WTC11 (cell line): ENCODE data around the gene ACOXL. TPM values are rescaled to one million over a fixed set of nuclear protein-coding genes. Genes with fewer than 3 reads are reported as not detected.

Experiments
- ATAC-seq: fragments of 200-7000 bp; cut with Tn5 transposase; 2 replicates; pipeline ENCODE4 v1.10.0; 2021; ENCODE audit warnings: mild to moderate bottlenecking, moderate library complexity
- CTCF ChIA-PET: fragments of 300-600 bp; sonication (Branson Sonifier 250); formaldehyde crosslinking; loops from one replicate; lab custom pipeline; 2021; ENCODE audit warnings: antibody characterized with exemption; lab: Charles Lee
- POLR2A ChIA-PET: fragments of 350-600 bp; sonication (Branson Sonifier 250); formaldehyde crosslinking; loops from one replicate; lab custom pipeline; 2021; ENCODE audit warnings: antibody characterized with exemption; lab: Charles Lee
- DNase-seq: peaks from one replicate; pipeline ENCODE4 v3.0.0; 2021; ENCODE audit warnings: low spot score
- H3K27ac Mint-ChIP-seq: 2 replicates; pipeline ENCODE4 v1.8.0; 2021; ENCODE audit warnings: mixed read lengths
- H3K27me3 Mint-ChIP-seq: 2 replicates; pipeline ENCODE4 v1.8.0; 2021; ENCODE audit warnings: low read depth, mild to moderate bottlenecking, moderate library complexity, mixed read lengths
- H3K36me3 Mint-ChIP-seq: 2 replicates; pipeline ENCODE4 v1.8.0; 2021; ENCODE audit warnings: mixed read lengths
- H3K4me1 Mint-ChIP-seq: 2 replicates; pipeline ENCODE4 v1.8.0; 2022; ENCODE audit warnings: mixed read lengths
- H3K4me3 Mint-ChIP-seq: 2 replicates; pipeline ENCODE4 v1.8.0; 2021; ENCODE audit warnings: mild to moderate bottlenecking, moderate library complexity, mixed read lengths
- H3K9me3 Mint-ChIP-seq: 2 replicates; pipeline ENCODE4 v1.8.0; 2021; ENCODE audit warnings: mixed read lengths
- ATF6 ChIP-seq: sonication (generic); formaldehyde crosslinking; IDR thresholded peaks from 2 replicates; pipeline ENCODE4 v1.8.1; 2023; ENCODE audit warnings: mild to moderate bottlenecking, missing genetic modification reagents
- CBFB ChIP-seq: sonication (generic); formaldehyde crosslinking; IDR thresholded peaks from 2 replicates; pipeline ENCODE4 v1.8.1; 2022; ENCODE audit warnings: mild to moderate bottlenecking, low read depth, missing genetic modification reagents
- E2F5 ChIP-seq: sonication (generic); formaldehyde crosslinking; IDR thresholded peaks from 2 replicates; pipeline ENCODE4 v1.8.1; 2022; ENCODE audit warnings: mild to moderate bottlenecking, moderate library complexity, missing genetic modification reagents
- ETV6 ChIP-seq: sonication (generic); formaldehyde crosslinking; IDR thresholded peaks from 2 replicates; pipeline ENCODE4 v1.8.1; 2022; ENCODE audit warnings: mild to moderate bottlenecking, missing genetic modification reagents
- FOXK1 ChIP-seq: sonication (generic); formaldehyde crosslinking; IDR thresholded peaks from 2 replicates; pipeline ENCODE4 v1.8.0; 2022; ENCODE audit warnings: mild to moderate bottlenecking, moderate library complexity, missing genetic modification reagents
- KAT7 ChIP-seq: sonication (generic); formaldehyde crosslinking; IDR thresholded peaks from 2 replicates; pipeline ENCODE4 v1.8.1; 2023; ENCODE audit warnings: missing genetic modification reagents, mild to moderate bottlenecking, borderline replicate concordance
- MXD4 ChIP-seq: fragments of 250-450 bp; sonication (Bioruptor Pico); IDR thresholded peaks from 2 replicates; pipeline ENCODE4 v1.8.0; 2021; ENCODE audit warnings: mild to moderate bottlenecking, moderate library complexity, borderline replicate concordance
- MYBL2 ChIP-seq: sonication (generic); formaldehyde crosslinking; IDR thresholded peaks from 2 replicates; pipeline ENCODE4 v1.8.1; 2023; ENCODE audit warnings: mild to moderate bottlenecking, moderate library complexity, missing genetic modification reagents
- NFE2L1 ChIP-seq: sonication (generic); formaldehyde crosslinking; IDR thresholded peaks from 2 replicates; pipeline ENCODE4 v1.8.1; 2023; ENCODE audit warnings: missing genetic modification reagents
- NR1H2 ChIP-seq: sonication (generic); formaldehyde crosslinking; IDR thresholded peaks from 2 replicates; pipeline ENCODE4 v1.9.0; 2021; ENCODE audit warnings: mild to moderate bottlenecking, moderate library complexity, missing genetic modification reagents
- RELA ChIP-seq: sonication (generic); formaldehyde crosslinking; IDR thresholded peaks from 2 replicates; pipeline ENCODE4 v1.8.1; 2022; ENCODE audit warnings: missing genetic modification reagents, mild to moderate bottlenecking, borderline replicate concordance
- RORB ChIP-seq: fragments of 250-450 bp; sonication (Bioruptor Pico); IDR thresholded peaks from 2 replicates; pipeline ENCODE4 v1.9.0; 2021; ENCODE audit warnings: mild to moderate bottlenecking
- ZMAT4 ChIP-seq: fragments of 250-450 bp; sonication (Bioruptor Pico); IDR thresholded peaks from 2 replicates; pipeline ENCODE4 v1.9.0; 2021; ENCODE audit warnings: mild to moderate bottlenecking
- ZNF281 ChIP-seq: sonication (generic); formaldehyde crosslinking; IDR thresholded peaks from 2 replicates; pipeline ENCODE4 v1.8.0; 2023; ENCODE audit warnings: mild to moderate bottlenecking, missing genetic modification reagents
- ZNF396 ChIP-seq: fragments of 250-450 bp; sonication (Bioruptor Pico); IDR thresholded peaks from 2 replicates; pipeline ENCODE4 v1.8.0; 2021; ENCODE audit warnings: mild to moderate bottlenecking, moderate library complexity, borderline replicate concordance
- ZNF425 ChIP-seq: fragments of 250-450 bp; sonication (Bioruptor Pico); conservative IDR thresholded peaks from 2 replicates; pipeline ENCODE4 v1.9.0; 2021; ENCODE audit warnings: mild to moderate bottlenecking
- total RNA-seq: library from RNA; stranded (reverse); gene quantifications from 3 replicates; pipeline ENCODE4 v1.2.3, GENCODE V29; 2021
- TF ChIP-seq, protein P1 (sequence below): sonication (generic); formaldehyde crosslinking; IDR thresholded peaks from 2 replicates; pipeline ENCODE4 v1.8.1; 2023; ENCODE audit warnings: mild to moderate bottlenecking, missing genetic modification reagents, moderate library complexity
- TF ChIP-seq, protein P2 (sequence below): sonication (generic); formaldehyde crosslinking; conservative IDR thresholded peaks from 2 replicates; pipeline ENCODE4 v1.8.1; 2022; ENCODE audit warnings: mild to moderate bottlenecking, missing genetic modification reagents

The ACOXL gene
- total RNA-seq, 1 experiment from 2014 or later = 14.9 TPM

DNA sequence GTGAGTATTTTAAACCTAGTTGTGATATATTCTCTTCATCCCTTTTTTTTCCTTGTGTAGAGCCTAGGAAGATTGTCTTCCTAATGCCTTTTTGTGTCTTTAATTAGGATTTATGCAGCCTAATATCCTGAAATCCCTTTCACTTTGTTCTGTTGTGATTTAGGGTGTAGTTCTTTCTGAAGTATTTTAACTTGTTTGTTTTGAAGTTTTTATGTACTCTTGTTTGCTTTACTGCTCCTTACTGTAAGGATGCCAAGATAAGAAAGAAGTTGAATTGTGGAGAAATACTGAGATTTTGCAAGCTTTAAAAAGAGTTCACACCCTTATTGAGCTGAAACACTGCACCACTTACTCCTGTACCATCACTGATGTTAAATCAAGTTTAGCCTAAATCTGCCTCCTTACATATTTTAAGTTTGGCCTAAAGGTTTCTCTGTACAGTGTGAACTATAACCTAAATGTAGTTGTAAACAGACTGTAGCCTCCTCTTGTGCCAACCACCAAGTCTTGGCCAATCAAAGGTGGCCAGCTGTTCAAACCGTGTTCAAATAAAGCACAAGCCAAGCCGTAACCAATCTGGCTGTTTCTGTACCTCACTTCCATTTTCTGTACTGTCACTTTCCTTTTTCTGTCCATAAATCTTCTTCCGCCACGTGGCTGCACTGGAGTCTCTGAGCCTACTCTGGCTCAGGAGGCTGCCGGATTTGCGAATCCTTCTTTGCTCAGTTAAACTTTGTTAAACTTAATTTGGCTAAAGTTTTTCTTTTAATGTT is 17.7 kb upstream of the ACOXL start:
- Mint-ChIP-seq H3K4me1 (no peaks in the 10 kb centered on the region), H3K36me3 (no peaks in the 10 kb centered on the region), H3K27ac (no peak overlapping the region), H3K9me3 (peaks cover 8% of the 10 kb centered on the region; the same call in 1 of the 2 replicates), H3K27me3 (peaks cover 25% of the 10 kb centered on the region), H3K4me3 (no peak overlapping the region)
- no peak for ATAC-seq
- DNase-seq = no peak
- TF ChIP-seq ZNF281 (CRISPR knock-in tag) (no peak), ZNF396 (no peak), RELA (CRISPR knock-in tag) (no peak), NR1H2 (CRISPR knock-in tag) (no peak), ZNF425 (CRISPR knock-in tag) (no peak), ETV6 (CRISPR knock-in tag) (no peak), MYBL2 (no peak), ZMAT4 (no peak), RORB (CRISPR knock-in tag) (no peak), CBFB (CRISPR knock-in tag) (no peak), KAT7 (CRISPR knock-in tag) (no peak), NFE2L1 (no peak), FOXK1 (CRISPR knock-in tag) (no peak)
- TF ChIP-seq, protein P1, sequence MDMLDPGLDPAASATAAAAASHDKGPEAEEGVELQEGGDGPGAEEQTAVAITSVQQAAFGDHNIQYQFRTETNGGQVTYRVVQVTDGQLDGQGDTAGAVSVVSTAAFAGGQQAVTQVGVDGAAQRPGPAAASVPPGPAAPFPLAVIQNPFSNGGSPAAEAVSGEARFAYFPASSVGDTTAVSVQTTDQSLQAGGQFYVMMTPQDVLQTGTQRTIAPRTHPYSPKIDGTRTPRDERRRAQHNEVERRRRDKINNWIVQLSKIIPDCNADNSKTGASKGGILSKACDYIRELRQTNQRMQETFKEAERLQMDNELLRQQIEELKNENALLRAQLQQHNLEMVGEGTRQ (CRISPR knock-in tag) = no peak
- TF ChIP-seq, protein P2, sequence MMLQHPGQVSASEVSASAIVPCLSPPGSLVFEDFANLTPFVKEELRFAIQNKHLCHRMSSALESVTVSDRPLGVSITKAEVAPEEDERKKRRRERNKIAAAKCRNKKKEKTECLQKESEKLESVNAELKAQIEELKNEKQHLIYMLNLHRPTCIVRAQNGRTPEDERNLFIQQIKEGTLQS (CRISPR knock-in tag) = no peak
- ChIA-PET CTCF (interaction anchor here (0.5 kb wide), 1 partner anchor 1893 kb away, joined by 3 read pairs; no protein-coding TSS in a partner anchor), POLR2A (no interaction called here)

GRCh38 chr2:110716959-110717645 is 15.3 kb upstream of the ACOXL start:
- Mint-ChIP-seq H3K27ac (no peak overlapping the region), H3K36me3 (no peaks in the 10 kb centered on the region), H3K4me1 (no peaks in the 10 kb centered on the region), H3K4me3 (no peak overlapping the region), H3K27me3 (peaks cover 21% of the 10 kb centered on the region), H3K9me3 (peaks cover 8% of the 10 kb centered on the region; the same call in 1 of the 2 replicates)
- no peak for DNase-seq
- CTCF ChIA-PET = no interaction called here
- ATAC-seq = no peak
- TF ChIP-seq MXD4 (CRISPR knock-in tag) = no peak
- TF ChIP-seq E2F5 = no peak
- no peak for TF ChIP-seq ATF6
- POLR2A ChIA-PET = no interaction called here
